GM18511 (cell line): ENCODE results near the gene ATPAF2.

Experiments
- ATAC-seq: cut with Tn5 transposase; IDR thresholded peaks from one replicate; pipeline ENCODE4 v1.9.1; 2021; ENCODE audit warnings: mild to moderate bottlenecking, moderate library complexity; ENCODE audit not compliant: unreplicated experiment

ATPAF2 gene

GRCh38 chr17:18040261-18040858 is 1.4 kb upstream of the ATPAF2 start:
- ATAC-seq: no peak

GRCh38 chr17:18039535-18040260 is 730 bp upstream of the ATPAF2 start:
- peak; percentile 33 for ATAC-seq

GRCh38 chr17:18038149-18038850 is 668 bp downstream of the ATPAF2 start:
- ATAC-seq: no peak

- ATAC-seq: no peak
These were observed 1.5 kb downstream of the ATPAF2 start for GRCh38 chr17:18037486-18037885.

- ATAC-seq: no peak
These were observed 3.3 kb downstream of the ATPAF2 start for GRCh38 chr17:18035704-18036103.

GRCh38 chr17:18033442-18034099 is 5.4 kb downstream of the ATPAF2 start:
- ATAC-seq: no peak

- no peak for ATAC-seq
These were observed 7.0 kb downstream of the ATPAF2 start for GRCh38 chr17:18031955-18032354.

- no peak for ATAC-seq
These were observed 9.9 kb downstream of the ATPAF2 start for GRCh38 chr17:18028952-18029540.

- no peak for ATAC-seq
These were observed 10.6 kb downstream of the ATPAF2 start for GRCh38 chr17:18028114-18028951.

- ATAC-seq: no peak
These were observed 11.7 kb downstream of the ATPAF2 start for GRCh38 chr17:18027280-18027679.

GRCh38 chr17:18025945-18026776 is 12.8 kb downstream of the ATPAF2 start:
- ATAC-seq: peak; percentile 58

- peak; percentile 95 for ATAC-seq
These were observed 13.6 kb downstream of the ATPAF2 start for GRCh38 chr17:18025241-18025944.

- ATAC-seq: no peak
These were observed 17.6 kb downstream of the ATPAF2 start for GRCh38 chr17:18021372-18021771.

- ATAC-seq: no peak
These were observed 18.0 kb downstream of the ATPAF2 start for GRCh38 chr17:18020971-18021370.

- ATAC-seq: no peak
These were observed 19.2 kb downstream of the ATPAF2 start for GRCh38 chr17:18019838-18020154.

- no peak for ATAC-seq
These were observed 20.5 kb downstream of the ATPAF2 start for GRCh38 chr17:18018411-18018921.

GRCh38 chr17:18017958-18018357 is 21.0 kb downstream of the ATPAF2 start:
- ATAC-seq: no peak

- ATAC-seq: no peak
These were observed 22.5 kb downstream of the ATPAF2 start for GRCh38 chr17:18016426-18016825.

- ATAC-seq: no peak
These were observed 23.4 kb downstream of the ATPAF2 start for GRCh38 chr17:18015593-18015992.
